GM11168 (cell line): ENCODE data around the gene ZNF425.
"Not testable (repeated sequence)": the region's sequence is repeated elsewhere in the genome, so short reads cannot be mapped to it uniquely, and the experiment has no call there.

ENCODE experiments used
- in situ Hi-C: fragments of 300-500 bp; cut with MboI; formaldehyde crosslinking; loops from one replicate; pipeline ENCODE4 v1.12.0; 2022; ENCODE audit warnings: low sequenced_read_pairs; ENCODE audit not compliant: unreplicated experiment

Gene ZNF425

GRCh38 chr7:149075286-149075685 lies 50.8 kb downstream of the ZNF425 start:
- in situ Hi-C loops, result no loop called here

- in situ Hi-C loops, result no loop called here
Observed at GRCh38 chr7:149074116-149074885, 51.8 kb downstream of the ZNF425 start.

DNA sequence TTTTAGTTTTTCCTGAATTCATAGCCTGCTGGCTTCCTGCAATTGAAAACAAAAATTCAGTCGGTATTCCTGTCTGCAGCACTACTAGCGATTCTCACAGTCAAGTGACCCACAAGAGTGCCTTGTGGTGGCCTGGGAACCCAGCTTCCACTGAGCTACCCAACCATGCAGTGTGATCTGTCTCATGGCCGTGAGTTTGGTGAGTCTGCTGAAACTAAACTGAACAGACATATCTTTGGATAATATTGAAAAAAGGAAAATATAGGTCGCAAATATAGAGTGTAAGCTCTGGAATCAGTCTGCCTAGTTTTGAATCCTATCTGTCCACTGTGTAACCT lies 53.7 kb downstream of the ZNF425 start:
- in situ Hi-C loops, result no loop called here

GRCh38 chr7:149071641-149072437 lies 54.3 kb downstream of the ZNF425 start:
- in situ Hi-C loops, result no loop called here

GRCh38 chr7:149071182-149071635 lies 54.9 kb downstream of the ZNF425 start:
- in situ Hi-C loops, result no loop called here

DNA sequence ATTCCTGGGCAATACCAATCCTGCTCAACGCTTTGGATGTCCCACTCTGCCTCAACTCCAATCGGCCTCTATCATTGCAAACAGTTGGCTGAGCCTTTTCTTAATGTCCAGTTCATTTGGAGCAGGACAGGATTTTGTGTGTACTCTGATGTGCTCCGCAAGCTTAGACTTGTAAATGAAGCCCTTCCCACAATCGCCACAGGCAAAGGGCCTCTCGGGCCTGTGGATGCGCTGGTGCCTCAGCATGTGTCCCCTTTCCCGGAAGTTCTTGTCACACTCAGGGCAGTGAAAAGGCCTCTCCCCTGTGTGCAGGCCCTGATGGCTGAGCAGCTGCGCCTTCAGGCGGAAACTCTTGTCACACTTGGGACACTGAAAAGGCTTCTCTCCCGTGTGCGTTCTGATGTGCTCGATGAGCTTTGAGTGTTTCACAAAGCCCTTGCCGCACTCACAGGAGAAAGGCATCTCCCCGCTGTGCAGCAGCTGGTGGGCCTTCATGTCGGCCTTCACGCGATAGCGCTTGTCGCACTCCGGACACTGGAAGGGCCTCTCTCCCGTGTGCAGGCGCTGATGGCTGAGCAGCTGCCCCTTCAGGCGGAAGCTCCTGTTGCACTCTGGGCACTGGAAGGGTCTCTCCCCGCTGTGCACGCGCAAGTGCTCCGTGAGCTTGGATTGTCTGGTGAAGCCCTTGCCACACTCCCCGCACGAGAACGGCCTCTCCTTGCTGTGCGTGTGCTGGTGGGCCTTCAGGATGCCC lies 55.6 kb downstream of the ZNF425 start:
- in situ Hi-C loops, result no loop called here

DNA sequence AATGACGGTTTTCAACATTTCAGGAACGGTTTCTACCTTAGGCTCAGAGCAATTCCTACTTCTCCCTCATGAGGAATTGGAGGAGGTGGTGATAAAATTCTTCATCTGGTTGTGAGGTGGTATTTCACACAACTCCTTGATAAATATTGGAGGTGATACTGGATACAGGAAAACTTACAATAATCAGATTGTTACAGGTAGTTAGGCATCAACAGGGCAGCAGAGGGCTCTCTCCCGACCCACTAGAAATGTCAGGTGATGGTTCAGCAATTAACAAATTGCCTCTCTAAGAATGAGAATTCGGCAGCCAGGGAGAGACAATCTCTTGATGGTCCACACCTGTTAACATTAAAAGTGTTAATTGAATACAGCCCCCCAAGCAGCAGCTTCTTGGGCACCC lies 58.3 kb downstream of the ZNF425 start:
- in situ Hi-C loops, result no loop called here

DNA sequence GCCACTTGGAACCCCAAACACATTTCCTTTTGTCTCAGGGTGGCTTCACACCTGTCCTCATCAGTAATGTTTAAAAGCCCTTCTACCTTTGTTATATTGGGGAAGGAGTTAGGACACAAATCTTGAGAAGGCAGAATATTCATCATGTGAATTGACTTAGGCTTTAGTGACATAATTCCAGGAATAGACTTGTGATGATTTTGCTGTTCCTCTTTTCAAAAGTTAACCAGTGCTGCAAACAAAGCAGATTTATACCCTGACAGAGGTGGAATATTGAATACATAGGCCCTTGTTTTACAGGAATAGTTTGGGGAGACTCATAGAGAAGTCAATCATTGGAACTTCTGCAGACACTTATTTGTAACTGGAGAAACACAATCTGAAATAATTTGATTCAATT lies 62.6 kb downstream of the ZNF425 start:
- in situ Hi-C loops, result no loop called here

DNA sequence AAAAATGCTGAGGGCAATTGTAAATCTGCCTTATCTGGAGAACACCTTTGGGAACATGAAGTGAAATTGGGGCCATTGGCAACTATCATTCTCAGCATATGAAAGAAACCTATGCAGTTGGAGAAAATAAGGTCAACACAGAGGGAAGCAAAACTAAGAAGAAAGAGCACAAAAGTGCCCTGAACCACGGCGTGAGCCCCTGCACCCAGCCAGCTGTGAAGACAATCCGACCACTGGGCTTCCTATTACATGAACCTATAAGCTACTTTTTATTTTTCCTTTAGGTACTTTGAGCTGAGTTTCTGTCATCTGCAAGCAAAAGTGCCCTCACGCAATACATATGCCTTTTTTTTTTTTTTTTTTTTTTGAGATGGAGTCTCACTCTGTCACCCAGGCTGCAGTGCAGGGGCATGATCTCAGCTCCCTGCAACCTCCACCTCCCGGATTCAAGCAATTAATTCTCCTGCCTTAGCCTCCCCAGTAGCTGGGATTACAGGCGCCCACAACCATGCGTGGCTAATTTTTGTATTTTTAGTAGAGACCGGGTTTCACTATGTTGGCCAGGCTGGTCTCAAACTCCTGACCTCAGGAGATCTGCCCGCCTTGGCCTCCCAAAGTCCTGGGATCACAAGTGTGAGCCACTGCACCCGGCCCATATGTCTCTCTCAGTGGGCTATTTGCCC lies 63.8 kb downstream of the ZNF425 start:
- in situ Hi-C loops, result not testable (repeated sequence)

DNA sequence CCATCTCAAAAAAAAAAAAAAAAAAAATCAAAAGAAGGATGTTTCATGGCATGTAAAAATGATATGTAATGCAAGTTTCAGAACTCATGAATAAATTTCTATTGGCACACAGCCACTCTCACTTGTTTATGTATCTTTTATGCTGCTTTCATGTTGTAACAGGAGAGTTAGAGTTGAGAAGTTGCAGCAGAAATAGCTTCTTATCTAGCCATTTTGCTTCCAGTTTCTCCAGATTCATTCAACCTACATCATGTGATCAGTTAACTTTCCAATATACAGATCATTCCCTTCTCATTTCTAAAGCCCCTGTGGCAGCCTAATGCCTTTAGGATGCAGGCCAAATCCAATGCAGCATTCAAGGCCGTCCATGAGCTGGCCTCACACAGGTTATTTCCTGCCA lies 66.0 kb downstream of the ZNF425 start:
- in situ Hi-C loops, result no loop called here

DNA sequence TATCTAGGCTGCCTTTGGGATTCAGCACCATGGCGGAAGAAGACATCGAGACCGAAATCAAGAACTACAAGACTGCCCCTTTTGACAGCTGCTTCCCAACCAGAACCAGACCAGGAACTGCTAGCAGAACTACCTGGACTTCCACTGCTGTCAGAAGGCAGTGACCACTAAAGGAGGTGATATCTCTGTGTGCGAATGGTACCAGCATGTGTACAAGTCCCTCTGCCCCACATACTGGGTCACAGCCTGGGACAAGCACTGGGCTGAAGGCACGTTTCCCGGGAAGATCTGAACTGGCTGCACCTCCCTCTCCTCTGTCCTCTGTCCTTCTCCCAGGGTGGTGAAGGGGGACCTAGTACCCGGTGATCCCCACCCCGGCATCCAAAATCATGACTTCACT lies 72.2 kb downstream of the ZNF425 start:
- in situ Hi-C loops, result no loop called here

GRCh38 chr7:149053384-149053783 lies 72.7 kb downstream of the ZNF425 start:
- in situ Hi-C loops, result no loop called here
